T1000 (cell line): Measurements from ENCODE around the gene KRTAP13-1.

Experiments
- DNase-seq: peaks from one replicate; lab custom pipeline; 2025; ENCODE audit warnings: mixed read lengths; lab: John Stamatoyannopoulos, UW

KRTAP13-1 gene, protein sequence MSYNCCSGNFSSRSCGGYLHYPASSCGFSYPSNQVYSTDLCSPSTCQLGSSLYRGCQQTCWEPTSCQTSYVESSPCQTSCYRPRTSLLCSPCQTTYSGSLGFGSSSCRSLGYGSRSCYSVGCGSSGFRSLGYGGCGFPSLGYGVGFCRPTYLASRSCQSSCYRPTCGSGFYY

DNA sequence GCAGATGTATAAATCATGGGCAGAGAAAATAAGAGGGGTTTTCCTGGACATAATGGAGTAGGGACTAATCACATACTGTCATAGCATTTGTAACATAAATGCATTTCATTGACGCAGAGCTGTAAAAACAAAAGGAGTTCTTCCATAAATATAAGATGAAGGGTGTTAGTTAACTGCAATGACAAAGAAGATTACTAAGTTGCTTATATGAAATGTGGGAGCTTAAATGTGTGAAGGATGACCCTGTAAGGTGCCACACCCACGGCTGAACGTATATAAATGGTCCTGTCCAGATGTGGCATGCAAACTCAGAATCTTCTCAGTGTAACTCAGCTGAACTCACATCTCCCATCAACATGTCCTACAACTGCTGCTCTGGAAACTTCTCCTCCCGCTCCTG is at the start of gene KRTAP13-1:
TSS of gene KRTAP13-1 (plus strand) at position 301 of the 400 bp plus-strand sequence. CDS start at position 357, 56 bp downstream.
- DNase-seq: no peak

DNA sequence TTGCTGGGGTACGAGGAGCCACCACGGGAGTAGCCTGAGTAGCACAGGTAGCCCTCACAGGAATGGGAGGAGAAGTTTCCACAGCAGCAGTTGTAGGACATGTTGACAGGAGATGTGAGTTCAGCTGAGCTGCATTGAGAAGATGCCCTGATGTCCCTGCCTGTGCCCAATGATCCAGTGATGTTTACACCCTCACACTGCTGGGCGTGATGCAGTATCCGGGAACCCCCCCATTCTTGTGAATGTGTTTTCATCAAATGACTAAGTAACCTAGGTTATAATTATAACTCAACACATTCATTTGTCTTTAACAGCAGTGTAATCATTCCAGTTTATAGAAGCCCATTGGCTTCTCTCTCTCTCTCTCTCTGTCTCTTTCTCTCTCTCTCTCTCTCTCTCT is 47.3 kb upstream of the KRTAP13-1 start, which contains the start of gene KRTAP23-1:
TSS of gene KRTAP23-1 (minus strand) at position 101 of the 400 bp plus-strand sequence. CDS start at position 101, 0 bp downstream.
- DNase-seq: no peak

DNA sequence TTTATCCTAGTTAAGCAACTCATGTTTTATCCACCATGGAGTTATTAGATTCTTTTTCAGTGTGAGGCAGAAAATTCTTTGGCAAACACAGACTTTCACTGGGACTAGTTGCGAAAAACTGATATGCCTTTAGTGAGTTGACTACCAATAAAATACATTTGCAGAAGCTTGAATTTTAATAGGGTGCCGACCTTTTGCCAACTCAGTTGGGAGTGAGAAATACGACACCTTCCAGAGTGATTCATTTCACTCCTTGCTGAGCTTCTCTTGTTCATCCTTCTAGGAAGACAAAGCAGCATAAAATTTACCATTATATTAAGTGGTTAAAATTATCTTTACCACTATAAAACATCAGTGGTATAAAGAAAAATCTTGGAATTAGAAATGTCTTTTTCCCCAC is 46.3 kb upstream of the KRTAP13-1 start:
- no peak for DNase-seq

DNA sequence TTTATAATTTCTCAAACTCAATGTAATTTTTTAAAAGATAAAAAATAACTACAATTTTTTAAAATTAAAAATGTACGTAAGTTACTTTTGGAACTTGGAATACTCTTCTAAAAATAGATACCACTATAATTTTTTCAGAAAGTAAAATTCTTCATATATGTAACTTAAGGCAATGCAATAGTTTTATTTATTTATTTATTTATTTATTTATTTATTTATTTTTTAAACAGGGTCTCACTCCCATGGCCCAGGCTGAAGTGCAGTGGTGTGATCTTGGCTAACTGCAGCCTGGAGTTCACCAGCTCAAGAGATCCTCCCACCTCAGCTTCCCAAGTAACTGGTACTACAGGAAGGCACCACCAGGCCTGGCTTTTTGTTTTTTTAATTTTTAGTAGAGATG is 44.3 kb upstream of the KRTAP13-1 start:
- no peak for DNase-seq

DNA sequence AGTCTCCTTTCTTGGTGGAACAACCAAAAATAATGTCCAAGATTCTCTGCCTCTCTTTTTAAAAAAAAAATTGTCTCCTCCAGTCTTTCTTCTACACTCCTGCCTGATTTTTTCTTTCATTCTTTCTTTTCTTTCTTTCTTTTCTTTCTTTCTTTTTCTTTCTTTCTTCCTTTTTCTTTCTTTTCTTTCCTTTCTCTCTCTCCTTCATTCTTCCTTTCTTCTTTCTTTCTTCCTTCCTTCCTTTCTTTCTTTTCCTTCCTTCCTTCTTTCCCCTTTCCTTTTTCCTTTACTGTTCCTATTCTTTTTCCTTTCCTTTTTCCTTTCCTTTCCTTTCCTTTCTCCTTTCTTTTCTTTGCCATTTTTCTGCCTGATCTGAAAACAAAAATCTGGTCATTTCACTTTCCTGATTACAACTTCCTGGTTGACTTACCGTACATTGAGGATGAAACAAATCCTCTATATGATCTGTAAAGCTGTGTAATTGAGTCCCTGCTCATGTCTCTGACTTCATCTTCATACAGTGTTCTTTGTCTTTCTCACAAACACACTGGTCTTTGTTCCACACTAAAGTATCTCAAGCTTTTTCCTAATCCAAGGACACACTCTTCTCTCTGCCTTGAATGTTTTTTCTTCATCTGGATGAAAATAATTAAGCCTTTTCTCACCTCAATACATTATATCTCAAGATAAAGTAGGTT is 41.4 kb upstream of the KRTAP13-1 start:
- no peak for DNase-seq

DNA sequence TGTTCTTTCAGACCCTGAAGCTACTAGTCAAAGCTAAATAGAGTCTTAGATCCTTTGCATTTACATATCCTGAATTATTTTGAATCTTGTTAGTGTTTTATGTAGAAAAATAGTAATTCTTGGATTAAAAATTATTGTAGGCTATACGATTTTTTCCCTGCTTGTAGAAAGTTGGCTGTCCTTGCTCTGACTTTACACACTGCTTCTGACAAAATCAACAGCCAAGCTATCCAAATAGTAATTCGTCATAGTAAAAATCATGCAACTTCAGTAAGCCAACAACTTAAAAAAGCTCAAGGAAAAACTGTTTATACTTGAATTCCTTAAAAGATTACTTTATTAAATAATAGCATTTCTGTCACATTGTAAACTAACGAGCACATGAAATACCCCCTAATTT is 39.9 kb upstream of the KRTAP13-1 start:
- no peak for DNase-seq

DNA sequence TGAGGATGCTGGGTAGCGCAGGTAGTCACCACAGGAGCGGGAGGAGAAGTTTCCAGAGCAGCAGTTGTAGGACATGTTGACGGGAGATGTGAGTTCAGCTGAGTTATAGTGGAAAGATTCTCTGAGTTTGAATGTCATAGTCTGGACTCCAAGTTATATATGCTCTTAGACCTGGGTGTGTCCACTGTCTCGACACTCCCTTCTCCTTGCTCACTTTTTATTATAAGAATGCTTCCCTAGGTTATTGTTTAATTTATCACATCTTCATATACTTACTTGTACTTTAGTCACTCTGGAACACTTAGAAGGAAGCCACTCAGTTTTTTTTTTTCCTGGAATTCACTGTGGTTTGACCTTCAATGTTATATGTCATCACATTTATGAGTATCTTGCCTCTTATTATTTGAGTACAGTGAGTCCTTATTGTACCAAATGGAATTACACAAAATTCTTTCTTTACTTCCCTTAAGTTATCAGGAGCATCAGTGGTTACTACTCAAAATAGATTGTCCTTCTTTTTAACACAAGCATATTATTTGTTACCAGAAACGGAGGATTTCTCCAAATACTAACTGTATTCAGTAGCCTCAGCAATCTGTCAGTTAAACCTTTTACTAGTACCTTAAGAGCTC is 23.6 kb upstream of the KRTAP13-1 start, which contains the start of gene KRTAP13-2:
TSS of gene KRTAP13-2 (minus strand) at position 133 of the 632 bp plus-strand sequence. CDS start at position 75, 58 bp downstream.
- no peak for DNase-seq

DNA sequence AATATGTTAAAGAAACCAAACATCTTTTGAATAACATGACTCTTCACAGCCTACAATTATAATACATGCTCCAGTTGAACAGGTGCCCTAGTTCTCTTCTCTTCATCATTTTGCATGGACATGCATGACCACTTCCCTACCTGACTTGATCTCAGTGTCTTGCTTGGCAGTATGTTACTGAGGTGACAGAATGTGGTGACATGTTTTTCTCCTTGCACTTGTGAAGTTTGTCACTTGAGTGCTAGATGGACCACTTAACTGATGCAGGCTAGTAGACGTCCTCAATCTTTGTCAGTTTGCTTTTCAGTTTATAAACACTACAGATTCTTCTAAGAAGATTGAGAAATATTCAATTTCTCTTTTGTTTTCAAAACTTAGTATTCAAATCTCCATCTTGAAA is 13.6 kb upstream of the KRTAP13-1 start:
- no peak for DNase-seq

DNA sequence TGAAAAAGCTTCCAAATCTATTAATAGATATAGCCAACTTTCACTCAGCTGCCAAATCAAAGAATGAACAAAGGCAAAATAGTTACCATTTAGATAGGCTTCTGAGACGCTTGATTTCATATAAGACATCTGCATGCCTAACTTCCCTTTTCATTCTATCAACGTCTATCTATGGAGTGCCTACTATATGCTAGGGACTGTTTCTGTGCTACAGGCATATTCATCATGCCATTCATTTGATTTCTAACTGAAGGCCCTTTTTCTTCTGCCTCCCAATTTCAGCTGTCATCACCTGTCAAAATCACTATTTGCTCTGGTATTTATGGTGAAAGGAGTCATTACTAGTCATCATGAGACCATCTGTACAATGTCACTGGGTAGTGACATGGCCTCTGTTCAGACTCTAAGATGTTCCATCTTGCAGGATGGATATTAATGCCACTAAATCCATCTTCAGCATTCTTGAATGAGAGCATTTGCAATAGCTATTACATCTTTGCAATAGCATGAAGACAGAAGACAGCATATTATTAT is 4.3 kb upstream of the KRTAP13-1 start:
- no peak for DNase-seq

DNA sequence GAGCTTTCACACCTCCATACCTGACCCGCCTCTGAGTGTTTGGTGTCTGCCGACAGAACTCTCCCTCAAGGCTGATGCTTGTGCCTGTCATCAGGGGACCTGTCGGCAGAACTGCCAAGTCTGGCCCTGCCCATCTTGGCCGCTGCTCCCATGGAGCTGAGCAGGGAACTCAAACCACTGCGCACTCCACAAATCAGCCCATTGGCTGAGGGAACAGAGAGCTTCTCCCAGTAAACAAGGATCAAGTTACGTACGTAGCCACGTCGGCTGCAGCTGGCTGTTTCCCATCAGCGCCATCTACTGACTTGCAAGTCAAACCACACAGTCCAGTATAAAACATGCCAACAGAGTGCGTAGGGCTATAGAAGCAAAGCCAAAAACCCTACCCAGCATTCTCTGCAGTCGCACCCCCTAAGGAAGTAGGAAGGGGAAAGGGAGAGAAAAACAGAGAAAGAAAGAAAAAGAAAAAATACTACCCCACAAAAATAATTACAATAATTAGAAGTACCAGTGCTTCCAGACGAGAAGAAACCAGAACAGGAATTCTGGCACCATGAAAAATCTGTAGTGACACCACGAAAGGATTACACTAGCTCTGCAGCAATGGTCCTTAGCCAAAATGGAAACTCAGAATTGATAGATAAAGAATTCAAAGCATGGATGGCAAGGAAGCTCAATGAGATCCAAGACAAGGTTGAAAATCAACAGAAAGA is 13.1 kb downstream of the KRTAP13-1 start:
- DNase-seq: no peak

DNA sequence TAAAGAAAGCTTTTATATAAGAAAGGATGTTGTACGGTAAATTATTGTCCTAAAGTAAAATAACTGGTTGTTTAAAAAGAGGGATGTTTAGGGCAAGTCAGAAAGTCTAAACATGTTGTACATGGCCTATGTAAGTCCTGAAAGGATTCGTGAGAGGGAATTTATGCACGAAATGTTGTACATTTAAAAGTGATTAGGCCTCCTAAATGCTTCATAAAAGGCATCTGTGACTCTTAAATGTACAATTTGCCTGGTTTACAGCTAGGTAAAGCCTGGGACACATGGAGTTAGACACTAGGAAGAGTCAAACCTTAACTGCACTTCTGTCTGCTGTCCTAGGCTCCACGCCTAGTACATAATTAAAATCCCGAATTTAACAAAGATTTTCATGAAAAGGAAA is 20.2 kb downstream of the KRTAP13-1 start:
- DNase-seq: no peak

DNA sequence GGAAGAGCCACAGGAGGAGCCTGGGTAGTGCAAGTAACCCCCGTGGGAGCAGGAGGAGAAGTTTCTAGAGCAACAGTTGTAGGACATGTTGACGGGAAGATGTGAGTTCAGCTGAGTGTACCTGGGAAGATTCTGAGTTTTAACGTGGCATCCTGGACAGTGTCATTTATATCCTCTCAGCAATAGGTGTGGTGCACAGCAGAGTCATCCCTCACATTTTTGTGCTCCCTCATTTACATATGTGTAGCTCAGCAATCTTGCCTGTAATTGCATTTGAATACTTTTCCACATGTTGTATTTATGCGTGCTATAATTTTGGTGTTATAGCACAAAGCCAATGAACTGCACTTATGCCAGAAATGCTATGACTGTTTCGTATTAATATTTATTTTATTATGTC is 30.0 kb downstream of the KRTAP13-1 start, which contains the start of gene KRTAP13-3:
TSS of gene KRTAP13-3 (minus strand) at position 101 of the 400 bp plus-strand sequence. CDS start at position 87, 14 bp downstream.
- DNase-seq: no peak

DNA sequence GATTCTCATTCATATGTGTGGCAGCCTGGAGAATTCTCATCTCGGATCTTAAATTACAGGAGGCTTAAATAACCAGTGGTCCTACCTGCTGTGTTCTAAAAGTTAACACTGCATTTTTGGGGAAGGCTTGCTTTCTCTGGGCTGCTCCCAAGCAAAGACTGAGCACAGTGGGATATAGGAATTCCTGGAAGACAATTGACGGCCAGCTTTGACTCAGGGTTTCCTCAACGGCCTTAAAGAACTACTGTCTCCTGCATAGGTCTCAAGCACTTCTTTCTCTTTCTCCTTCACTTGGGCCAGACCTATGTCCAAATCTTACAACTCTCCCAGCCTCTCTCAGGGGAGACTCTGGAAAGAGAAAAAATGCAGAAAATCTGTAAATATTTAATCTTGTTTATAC is 30.9 kb downstream of the KRTAP13-1 start:
- DNase-seq: no peak

DNA sequence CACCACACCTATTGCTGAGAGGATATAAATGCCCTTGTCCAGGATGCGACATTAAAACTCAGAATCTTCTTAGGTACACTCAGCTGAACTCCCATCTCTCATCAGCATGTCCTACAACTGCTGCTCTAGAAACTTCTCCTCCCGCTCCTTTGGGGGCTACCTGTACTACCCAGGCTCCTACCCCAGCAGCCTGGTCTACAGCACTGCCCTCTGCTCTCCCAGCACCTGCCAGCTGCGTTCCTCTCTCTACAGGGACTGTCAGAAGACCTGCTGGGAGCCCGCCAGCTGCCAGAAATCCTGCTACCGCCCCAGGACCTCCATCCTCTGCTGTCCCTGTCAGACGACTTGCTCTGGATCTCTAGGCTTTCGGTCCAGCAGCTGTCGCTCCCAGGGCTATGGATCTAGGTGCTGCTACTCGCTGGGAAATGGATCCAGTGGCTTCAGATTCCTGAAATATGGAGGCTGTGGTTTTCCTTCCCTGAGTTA is 34.4 kb downstream of the KRTAP13-1 start, which contains the start of gene KRTAP13-4:
TSS of gene KRTAP13-4 (plus strand) at position 51 of the 486 bp plus-strand sequence. CDS start at position 107, 56 bp downstream.
- no peak for DNase-seq

DNA sequence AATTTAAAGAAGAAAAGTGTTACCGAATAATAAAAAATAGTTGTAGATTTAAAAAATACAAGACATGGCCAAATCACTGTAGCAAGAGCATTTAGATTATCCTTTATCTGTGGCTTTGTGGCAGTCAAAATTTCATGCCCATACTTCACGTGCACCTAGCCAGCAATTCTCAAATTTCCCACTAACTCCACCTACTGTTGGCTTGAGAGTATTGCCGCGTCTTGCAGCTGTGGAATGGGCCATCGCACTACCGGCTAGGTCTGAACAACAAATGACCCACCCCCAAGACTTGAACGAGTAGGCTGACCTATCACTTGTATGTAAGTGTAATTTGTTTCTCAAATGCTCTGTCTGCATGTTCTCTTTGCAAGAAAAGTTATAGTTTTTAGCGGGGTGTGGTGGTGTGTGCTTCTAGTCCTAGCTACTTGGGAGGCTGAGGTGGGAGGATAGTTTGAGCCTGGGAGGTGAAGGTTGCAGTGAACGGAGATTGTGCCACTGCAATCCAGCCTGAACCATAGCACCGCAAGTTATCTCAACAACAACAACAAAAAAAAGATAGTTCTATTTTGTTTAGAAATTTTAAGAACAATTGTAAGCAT is 38.3 kb downstream of the KRTAP13-1 start:
- no peak for DNase-seq

DNA sequence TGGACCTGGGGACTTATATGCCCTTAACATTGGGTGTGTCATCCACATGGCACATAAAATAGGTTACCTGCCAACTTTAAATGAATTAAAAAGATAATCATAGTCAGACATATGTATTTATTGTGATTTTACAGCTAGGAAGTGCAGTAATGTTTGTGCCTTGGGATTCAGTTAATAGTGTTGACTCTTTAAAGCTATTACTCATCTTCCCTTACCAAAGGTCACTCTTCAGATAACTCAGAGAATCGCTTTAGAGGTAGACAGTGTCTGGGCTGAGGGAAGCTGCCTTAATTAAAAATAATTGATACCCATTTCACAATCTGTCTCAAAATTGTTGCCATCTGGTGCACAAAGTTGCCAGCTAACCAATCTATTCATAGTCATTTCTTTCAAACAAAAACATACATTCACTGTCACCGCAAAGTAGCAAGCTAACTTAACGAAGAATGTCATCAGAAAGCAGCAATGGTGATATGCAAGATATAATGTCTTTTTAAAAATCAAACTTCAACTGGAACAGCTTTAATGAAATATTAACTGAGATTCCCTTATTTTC is 41.3 kb downstream of the KRTAP13-1 start:
- DNase-seq: no peak

DNA sequence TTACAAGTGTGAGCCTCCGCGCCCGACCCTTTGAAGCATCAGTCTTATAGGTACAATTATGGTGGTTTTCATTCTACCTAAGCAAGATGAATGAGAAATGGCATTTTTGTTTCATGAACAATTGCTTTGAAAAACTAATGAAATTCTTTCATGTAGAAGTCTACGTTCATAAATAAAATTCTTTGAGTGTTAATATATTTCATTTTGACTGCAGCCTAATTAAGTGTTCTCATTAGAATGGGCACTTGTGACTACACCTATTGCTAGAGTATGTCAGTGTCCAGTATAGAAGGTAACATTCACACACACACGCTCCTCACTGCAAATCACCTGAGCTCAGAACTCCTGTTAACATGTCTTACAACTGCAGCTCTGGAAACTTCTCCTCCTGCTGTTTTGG is 44.1 kb downstream of the KRTAP13-1 start, which contains the start of gene KRTAP15-1:
TSS of gene KRTAP15-1 (plus strand) at position 301 of the 400 bp plus-strand sequence. CDS start at position 354, 53 bp downstream.
- no peak for DNase-seq

DNA sequence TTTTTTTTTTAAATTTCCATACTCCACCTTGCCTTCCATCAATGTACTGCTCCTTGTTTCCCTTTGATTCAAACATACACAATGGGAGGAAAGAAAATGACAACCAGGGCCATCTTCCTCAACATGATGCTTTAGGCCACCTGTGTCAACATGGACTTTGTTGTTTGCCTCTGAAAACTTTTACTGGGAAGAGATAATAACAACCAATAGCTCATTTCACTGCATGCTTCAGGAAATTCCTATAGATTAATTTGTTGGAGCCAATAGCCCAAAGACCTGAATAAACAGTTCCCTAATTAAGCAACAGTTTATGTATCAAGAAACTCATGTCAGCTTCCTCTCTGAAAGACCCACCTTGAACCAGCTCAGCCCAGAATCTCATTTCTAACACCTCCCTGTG is 47.4 kb downstream of the KRTAP13-1 start:
- DNase-seq: no peak

DNA sequence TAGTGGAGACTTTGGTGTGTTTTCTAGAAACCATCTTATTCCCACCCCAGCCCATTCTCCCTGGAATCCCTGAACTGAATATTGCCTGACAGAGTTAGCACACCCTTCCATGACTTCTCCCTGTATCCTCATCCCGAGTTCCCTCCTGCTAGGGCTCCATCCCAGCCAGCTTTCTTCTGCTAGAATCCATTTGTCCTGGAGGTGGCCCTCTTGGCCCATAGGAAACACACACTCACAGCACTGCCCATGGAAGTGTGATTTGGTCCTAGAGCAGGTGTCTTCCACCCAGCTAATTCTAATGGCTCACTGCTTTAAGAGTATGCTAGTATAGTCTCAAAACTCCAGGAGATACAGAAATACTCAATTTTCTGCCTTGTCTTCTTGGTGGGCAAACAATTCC is 48.4 kb downstream of the KRTAP13-1 start:
- DNase-seq: no peak
